ENCODE results near the gene TMEM54. TPM values are rescaled to one million over a fixed set of nuclear protein-coding genes. Genes with fewer than 3 reads are reported as not detected.

Gene TMEM54
- total RNA-seq, 4 donors from 2014 or later, result 122 to 245 (median 198) TPM

- intact Hi-C loops (cut with DNase I; ENCODE audit: low total_unique reads), result no loop called here
- DNase-seq (ENCODE audit: low spot score in 2 of 2), result no peak
- TF ChIP-seq POLR2A (IDR thresholded peaks at IDR 0.05), result no peak
- peak in 1 of 3 donors; percentile 14 for TF ChIP-seq CTCF (IDR thresholded peaks at IDR 0.05)
- 72 to 74% methylated on average over 12 of the region's 12 CpGs for WGBS, 2 donors
- H3K4me3 ChIP-seq (ENCODE audit: low read depth, poor library complexity, severe bottlenecking), result no peak overlapping the region
Measured at GRCh38 chr1:32887623-32888022, 13.6 kb downstream of the TMEM54 start.

- TF ChIP-seq POLR2A (IDR thresholded peaks at IDR 0.05) (no peak), CTCF (IDR thresholded peaks at IDR 0.05) (no peak)
- intact Hi-C loops (cut with DNase I; ENCODE audit: low total_unique reads), result no loop called here
- DNase-seq (ENCODE audit: low spot score in 2 of 2), result no peak
- H3K4me3 ChIP-seq (ENCODE audit: low read depth, poor library complexity, severe bottlenecking), result no peak overlapping the region
- WGBS, 2 donors, result 46 to 51% methylated on average over 16 to 17 of the region's 19 CpGs
Measured at GRCh38 chr1:32886828-32887414, 14.3 kb downstream of the TMEM54 start.

- 1 to 4% methylated on average over 23 to 28 of the region's 79 CpGs for WGBS, 2 donors
- intact Hi-C loops (cut with DNase I; ENCODE audit: low total_unique reads), result no loop called here
- DNase-seq (ENCODE audit: low spot score in 2 of 2), result no peak
- no peak within 1 kb of the TSS for H3K4me3 ChIP-seq (ENCODE audit: low read depth, poor library complexity, severe bottlenecking)
- TF ChIP-seq POLR2A (IDR thresholded peaks at IDR 0.05), result no peak
- TF ChIP-seq CTCF (IDR thresholded peaks at IDR 0.05), result no peak
Measured at GRCh38 chr1:32886004-32886827, 15.0 kb downstream of the TMEM54 start, which contains the start of gene HPCA. HPCA (plus strand) TSS chr1:32886491; CDS start chr1:32888899, 2,408 bp downstream.

- TF ChIP-seq CTCF (IDR thresholded peaks at IDR 0.05), result no peak
- TF ChIP-seq POLR2A (IDR thresholded peaks at IDR 0.05), result no peak
- WGBS, 2 donors, result 11 to 14% methylated on average over 8 of the region's 8 CpGs
- intact Hi-C loops (cut with DNase I; ENCODE audit: low total_unique reads), result no loop called here
- no peak overlapping the region for H3K4me3 ChIP-seq (ENCODE audit: low read depth, poor library complexity, severe bottlenecking)
- no peak for DNase-seq (ENCODE audit: low spot score in 2 of 2)
Measured at GRCh38 chr1:32885676-32886003, 15.5 kb downstream of the TMEM54 start.

- WGBS, 2 donors, result 27 to 36% methylated on average over 9 to 10 of the region's 12 CpGs
- no peak overlapping the region for H3K4me3 ChIP-seq (ENCODE audit: low read depth, poor library complexity, severe bottlenecking)
- no peak for DNase-seq (ENCODE audit: low spot score in 2 of 2)
- intact Hi-C loops (cut with DNase I; ENCODE audit: low total_unique reads), result no loop called here
- no peak for TF ChIP-seq POLR2A (IDR thresholded peaks at IDR 0.05)
- TF ChIP-seq CTCF (IDR thresholded peaks at IDR 0.05), result no peak
Measured at GRCh38 chr1:32884726-32885125, 16.5 kb downstream of the TMEM54 start.

Measured in lower leg skin (tissue), 4 donors.